Measurements from ENCODE around the gene PRL. TPM values are rescaled to one million over a fixed set of nuclear protein-coding genes. Genes with fewer than 3 reads are reported as not detected.

The PRL gene
- total RNA-seq, 1 donor from 2014 or later: not detected

- FAIRE-seq (no peak), DNase-seq (ENCODE audit: low read depth) (no peak)
- no peak overlapping the region for H2AFZ ChIP-seq (ENCODE audit: low read depth, low read length)
- Mint-ChIP-seq H3K4me3 (ENCODE audit: unreplicated experiment) (no peak overlapping the region), H3K27ac (ENCODE audit: unreplicated experiment) (no peak overlapping the region), H3K36me3 (ENCODE audit: low read depth, unreplicated experiment) (peaks cover 3% of the 10 kb centered on the region), H3K27me3 (ENCODE audit: low read depth, unreplicated experiment) (peaks cover 12% of the 10 kb centered on the region), H3K9me3 (ENCODE audit: unreplicated experiment) (no peaks in the 10 kb centered on the region), H3K4me1 (ENCODE audit: low read depth, unreplicated experiment) (no peaks in the 10 kb centered on the region)
- no peaks in the 10 kb centered on the region for H3K36me3 ChIP-seq (ENCODE audit: insufficient read depth, low read length)
- H3K4me3 ChIP-seq (ENCODE audit: insufficient read depth, low read depth, low read length): no peak overlapping the region
- TF ChIP-seq, protein P1, sequence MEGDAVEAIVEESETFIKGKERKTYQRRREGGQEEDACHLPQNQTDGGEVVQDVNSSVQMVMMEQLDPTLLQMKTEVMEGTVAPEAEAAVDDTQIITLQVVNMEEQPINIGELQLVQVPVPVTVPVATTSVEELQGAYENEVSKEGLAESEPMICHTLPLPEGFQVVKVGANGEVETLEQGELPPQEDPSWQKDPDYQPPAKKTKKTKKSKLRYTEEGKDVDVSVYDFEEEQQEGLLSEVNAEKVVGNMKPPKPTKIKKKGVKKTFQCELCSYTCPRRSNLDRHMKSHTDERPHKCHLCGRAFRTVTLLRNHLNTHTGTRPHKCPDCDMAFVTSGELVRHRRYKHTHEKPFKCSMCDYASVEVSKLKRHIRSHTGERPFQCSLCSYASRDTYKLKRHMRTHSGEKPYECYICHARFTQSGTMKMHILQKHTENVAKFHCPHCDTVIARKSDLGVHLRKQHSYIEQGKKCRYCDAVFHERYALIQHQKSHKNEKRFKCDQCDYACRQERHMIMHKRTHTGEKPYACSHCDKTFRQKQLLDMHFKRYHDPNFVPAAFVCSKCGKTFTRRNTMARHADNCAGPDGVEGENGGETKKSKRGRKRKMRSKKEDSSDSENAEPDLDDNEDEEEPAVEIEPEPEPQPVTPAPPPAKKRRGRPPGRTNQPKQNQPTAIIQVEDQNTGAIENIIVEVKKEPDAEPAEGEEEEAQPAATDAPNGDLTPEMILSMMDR (IDR thresholded peaks at IDR 0.05; ENCODE audit: insufficient read depth, low read depth, low read length): no peak
- TF ChIP-seq EZH2 (IDR thresholded peaks at IDR 0.05; ENCODE audit: insufficient read depth, low read length): no peak
- H3K4me1 ChIP-seq (ENCODE audit: insufficient read depth, low read length): no peaks in the 10 kb centered on the region
- H3K27me3 ChIP-seq (ENCODE audit: insufficient read depth, low read length): no peaks in the 10 kb centered on the region
- no peak overlapping the region for H3K27ac ChIP-seq (ENCODE audit: low read depth, low read length)
- H4K20me1 ChIP-seq (ENCODE audit: insufficient read depth, low read length): no peaks in the 10 kb centered on the region
- no peaks in the 10 kb centered on the region for H3K9me3 ChIP-seq (ENCODE audit: insufficient read depth, low read depth, low read length)
- no peaks in the 10 kb centered on the region for H3K79me2 ChIP-seq (ENCODE audit: insufficient read depth, low read length)
- H3K4me2 ChIP-seq (ENCODE audit: low read length): no peak overlapping the region
- H3K9ac ChIP-seq (ENCODE audit: low read length): no peak overlapping the region
Measured at GRCh38 chr6:22290045-22290444, 6.8 kb downstream of the PRL start.

GRCh38 chr6:22288721-22289120 is 8.1 kb downstream of the PRL start:
- FAIRE-seq (no peak), DNase-seq (ENCODE audit: low read depth) (no peak)
- Histone ChIP-seq H3K27ac (ENCODE audit: low read depth, low read length) (no peak overlapping the region), H3K9ac (ENCODE audit: low read length) (no peak overlapping the region), H3K27me3 (ENCODE audit: insufficient read depth, low read length) (no peaks in the 10 kb centered on the region), H4K20me1 (ENCODE audit: insufficient read depth, low read length) (no peaks in the 10 kb centered on the region), H3K36me3 (ENCODE audit: insufficient read depth, low read length) (no peaks in the 10 kb centered on the region), H3K79me2 (ENCODE audit: insufficient read depth, low read length) (no peaks in the 10 kb centered on the region), H2AFZ (ENCODE audit: low read depth, low read length) (no peak overlapping the region), H3K4me2 (ENCODE audit: low read length) (no peak overlapping the region), H3K9me3 (ENCODE audit: insufficient read depth, low read depth, low read length) (no peaks in the 10 kb centered on the region), H3K4me1 (ENCODE audit: insufficient read depth, low read length) (no peaks in the 10 kb centered on the region), H3K4me3 (ENCODE audit: insufficient read depth, low read depth, low read length) (no peak overlapping the region)
- no peak overlapping the region for H3K27ac Mint-ChIP-seq (ENCODE audit: unreplicated experiment)
- H3K4me1 Mint-ChIP-seq (ENCODE audit: low read depth, unreplicated experiment): no peaks in the 10 kb centered on the region
- peaks cover 3% of the 10 kb centered on the region for H3K36me3 Mint-ChIP-seq (ENCODE audit: low read depth, unreplicated experiment)
- H3K9me3 Mint-ChIP-seq (ENCODE audit: unreplicated experiment): no peaks in the 10 kb centered on the region
- TF ChIP-seq, protein P1 (IDR thresholded peaks at IDR 0.05; ENCODE audit: insufficient read depth, low read depth, low read length): no peak
- TF ChIP-seq EZH2 (IDR thresholded peaks at IDR 0.05; ENCODE audit: insufficient read depth, low read length): no peak
- no peak overlapping the region for H3K4me3 Mint-ChIP-seq (ENCODE audit: unreplicated experiment)
- H3K27me3 Mint-ChIP-seq (ENCODE audit: low read depth, unreplicated experiment): peaks cover 12% of the 10 kb centered on the region

GRCh38 chr6:22284666-22285065 is 12.2 kb downstream of the PRL start:
- Histone ChIP-seq H3K4me3 (ENCODE audit: insufficient read depth, low read depth, low read length) (no peak overlapping the region), H3K4me2 (ENCODE audit: low read length) (no peak overlapping the region), H3K9me3 (ENCODE audit: insufficient read depth, low read depth, low read length) (no peaks in the 10 kb centered on the region), H3K27ac (ENCODE audit: low read depth, low read length) (no peak overlapping the region), H3K9ac (ENCODE audit: low read length) (no peak overlapping the region), H3K4me1 (ENCODE audit: insufficient read depth, low read length) (no peaks in the 10 kb centered on the region), H3K36me3 (ENCODE audit: insufficient read depth, low read length) (no peaks in the 10 kb centered on the region), H3K27me3 (ENCODE audit: insufficient read depth, low read length) (no peaks in the 10 kb centered on the region), H2AFZ (ENCODE audit: low read depth, low read length) (no peak overlapping the region), H3K79me2 (ENCODE audit: insufficient read depth, low read length) (no peaks in the 10 kb centered on the region), H4K20me1 (ENCODE audit: insufficient read depth, low read length) (no peaks in the 10 kb centered on the region)
- FAIRE-seq (no peak), DNase-seq (ENCODE audit: low read depth) (no peak)
- Mint-ChIP-seq H3K9me3 (ENCODE audit: unreplicated experiment) (no peaks in the 10 kb centered on the region), H3K4me3 (ENCODE audit: unreplicated experiment) (no peak overlapping the region), H3K27me3 (ENCODE audit: low read depth, unreplicated experiment) (peaks cover 12% of the 10 kb centered on the region), H3K27ac (ENCODE audit: unreplicated experiment) (no peak overlapping the region), H3K36me3 (ENCODE audit: low read depth, unreplicated experiment) (peaks cover 3% of the 10 kb centered on the region), H3K4me1 (ENCODE audit: low read depth, unreplicated experiment) (no peaks in the 10 kb centered on the region)
- TF ChIP-seq EZH2 (IDR thresholded peaks at IDR 0.05; ENCODE audit: insufficient read depth, low read length): no peak
- TF ChIP-seq, protein P1 (IDR thresholded peaks at IDR 0.05; ENCODE audit: insufficient read depth, low read depth, low read length): no peak

Measured in astrocyte (in vitro differentiated cells and primary cell).